Epithelial cell of esophagus (primary cell): ENCODE data around the gene ITSN2.

ENCODE experiments used
- DNase-seq: peaks from one replicate; pipeline ENCODE4 v3.0.0; 2010; ENCODE audit warnings: low read depth
- H3K4me3 ChIP-seq: 2 replicates; pipeline ENCODE4 v1.5.1; 2011; ENCODE audit warnings: mild to moderate bottlenecking, low read length, control low read depth
- TF ChIP-seq, protein P1 (sequence below): IDR thresholded peaks from 2 replicates; pipeline ENCODE4 v1.5.1; 2011; ENCODE audit warnings: low read depth, mild to moderate bottlenecking, low read length, control low read depth, inconsistent platforms; ENCODE audit not compliant: insufficient read depth; ENCODE audit errors: missing control alignments

The ITSN2 gene

GRCh38 chr2:24209389-24210105, 150.8 kb downstream of the ITSN2 start:
- TF ChIP-seq, protein P1, sequence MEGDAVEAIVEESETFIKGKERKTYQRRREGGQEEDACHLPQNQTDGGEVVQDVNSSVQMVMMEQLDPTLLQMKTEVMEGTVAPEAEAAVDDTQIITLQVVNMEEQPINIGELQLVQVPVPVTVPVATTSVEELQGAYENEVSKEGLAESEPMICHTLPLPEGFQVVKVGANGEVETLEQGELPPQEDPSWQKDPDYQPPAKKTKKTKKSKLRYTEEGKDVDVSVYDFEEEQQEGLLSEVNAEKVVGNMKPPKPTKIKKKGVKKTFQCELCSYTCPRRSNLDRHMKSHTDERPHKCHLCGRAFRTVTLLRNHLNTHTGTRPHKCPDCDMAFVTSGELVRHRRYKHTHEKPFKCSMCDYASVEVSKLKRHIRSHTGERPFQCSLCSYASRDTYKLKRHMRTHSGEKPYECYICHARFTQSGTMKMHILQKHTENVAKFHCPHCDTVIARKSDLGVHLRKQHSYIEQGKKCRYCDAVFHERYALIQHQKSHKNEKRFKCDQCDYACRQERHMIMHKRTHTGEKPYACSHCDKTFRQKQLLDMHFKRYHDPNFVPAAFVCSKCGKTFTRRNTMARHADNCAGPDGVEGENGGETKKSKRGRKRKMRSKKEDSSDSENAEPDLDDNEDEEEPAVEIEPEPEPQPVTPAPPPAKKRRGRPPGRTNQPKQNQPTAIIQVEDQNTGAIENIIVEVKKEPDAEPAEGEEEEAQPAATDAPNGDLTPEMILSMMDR: no peak
- DNase-seq: no peak

GRCh38 chr2:24208490-24208889, 151.8 kb downstream of the ITSN2 start:
- TF ChIP-seq, protein P1: no peak
- H3K4me3 ChIP-seq: no peak overlapping the region
- no peak for DNase-seq

More at GRCh38 chr2:24209389-24210105, 150.8 kb downstream of the ITSN2 start:
- H3K4me3 ChIP-seq: no peak overlapping the region

DNA sequence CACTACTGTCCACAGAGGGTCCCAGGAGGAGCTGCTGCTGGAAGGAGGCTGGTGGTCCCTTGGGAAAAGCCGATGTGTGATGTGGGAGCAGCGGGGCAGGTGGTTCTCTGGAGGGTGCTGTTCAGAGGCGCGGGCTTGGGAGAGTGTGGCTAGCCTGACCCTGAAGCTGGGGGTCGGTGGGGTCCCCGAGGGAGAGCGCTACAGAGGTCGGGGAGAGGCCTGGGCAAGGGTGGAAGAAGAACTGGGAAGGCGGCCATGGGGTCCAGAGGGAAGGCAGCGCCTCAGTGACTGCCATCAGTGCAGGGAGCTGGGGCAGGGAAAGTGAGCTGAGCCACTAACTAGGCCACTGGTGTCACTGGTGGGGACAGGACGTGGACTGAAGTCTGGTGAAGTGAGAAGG, 153.0 kb downstream of the ITSN2 start:
- DNase-seq: no peak
- H3K4me3 ChIP-seq: no peak overlapping the region
- TF ChIP-seq, protein P1: no peak

DNA sequence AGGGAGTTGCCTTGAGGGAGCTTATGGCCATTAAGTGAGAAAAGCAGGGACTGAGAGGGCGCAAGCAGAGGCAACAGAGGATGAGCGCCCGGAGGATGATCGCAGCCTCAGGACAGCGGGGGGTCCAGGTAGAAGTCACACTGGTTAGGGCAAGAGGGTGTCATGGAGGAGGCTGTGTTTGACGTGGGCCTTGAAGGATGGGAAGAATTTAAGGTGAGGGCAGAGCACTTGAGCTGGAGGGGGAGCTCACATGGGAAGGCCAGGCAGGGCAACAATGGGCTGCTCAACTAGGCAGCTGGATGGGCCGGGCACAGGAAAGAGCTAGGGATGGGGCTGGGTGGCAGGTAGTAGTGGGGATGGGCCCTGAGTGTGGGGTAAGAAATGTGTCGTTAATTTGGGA, 153.6 kb downstream of the ITSN2 start:
- H3K4me3 ChIP-seq: no peak overlapping the region
- no peak for DNase-seq
- TF ChIP-seq, protein P1: no peak

DNA sequence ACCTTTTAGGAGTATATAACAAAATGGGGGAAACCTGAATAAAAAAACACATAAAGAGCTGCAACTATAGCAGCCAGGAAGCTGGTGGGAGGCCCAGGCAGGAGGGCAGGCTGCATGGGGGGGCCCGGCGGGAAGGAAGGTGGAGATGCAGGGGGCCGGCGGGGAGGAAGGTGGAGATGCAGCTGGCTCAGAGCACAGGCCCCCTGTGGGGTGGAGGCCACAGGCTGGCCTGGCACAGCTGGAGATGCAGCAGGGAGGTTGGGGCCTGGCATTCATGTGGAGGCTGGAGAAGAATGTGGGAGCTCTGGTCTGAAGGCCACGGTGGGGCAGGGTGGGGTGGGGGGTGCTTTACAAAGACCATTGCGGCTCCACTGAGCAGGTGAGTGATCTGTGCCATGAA, 154.1 kb downstream of the ITSN2 start:
- no peak for DNase-seq
- H3K4me3 ChIP-seq: no peak overlapping the region
- TF ChIP-seq, protein P1: no peak

- no peak for DNase-seq
- no peak overlapping the region for H3K4me3 ChIP-seq
- TF ChIP-seq, protein P1: no peak
These were observed 155.2 kb downstream of the ITSN2 start for GRCh38 chr2:24205131-24205530.

- H3K4me3 ChIP-seq: no peak overlapping the region
- TF ChIP-seq, protein P1: no peak
- no peak for DNase-seq
These were observed 155.8 kb downstream of the ITSN2 start for GRCh38 chr2:24204505-24204904.
